Measurements from ENCODE around the gene PTOV1.

DNA sequence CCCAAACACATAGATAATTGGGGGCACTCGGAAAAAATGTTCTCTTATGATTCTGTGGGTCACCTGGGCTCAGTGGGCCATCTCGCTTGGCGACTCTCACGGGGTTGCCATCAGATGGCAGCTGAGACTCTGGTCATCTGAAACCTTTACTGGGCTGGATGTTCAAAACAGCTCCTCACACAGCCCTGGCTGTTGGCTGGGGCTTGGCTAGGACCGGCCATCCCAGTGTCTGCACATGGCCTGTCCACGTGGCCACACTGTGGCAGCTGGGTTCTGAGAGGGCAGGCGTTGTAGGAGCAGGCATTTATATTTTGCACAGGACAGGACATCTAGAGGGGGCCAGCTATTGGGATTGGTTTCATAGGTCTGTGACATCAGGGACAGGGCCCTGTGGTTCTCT lies 17.4 kb upstream of the PTOV1 start:
- TF ChIP-seq POLR2AphosphoS5 (IDR thresholded peaks at IDR 0.05): no peak
- TF ChIP-seq, protein P1, sequence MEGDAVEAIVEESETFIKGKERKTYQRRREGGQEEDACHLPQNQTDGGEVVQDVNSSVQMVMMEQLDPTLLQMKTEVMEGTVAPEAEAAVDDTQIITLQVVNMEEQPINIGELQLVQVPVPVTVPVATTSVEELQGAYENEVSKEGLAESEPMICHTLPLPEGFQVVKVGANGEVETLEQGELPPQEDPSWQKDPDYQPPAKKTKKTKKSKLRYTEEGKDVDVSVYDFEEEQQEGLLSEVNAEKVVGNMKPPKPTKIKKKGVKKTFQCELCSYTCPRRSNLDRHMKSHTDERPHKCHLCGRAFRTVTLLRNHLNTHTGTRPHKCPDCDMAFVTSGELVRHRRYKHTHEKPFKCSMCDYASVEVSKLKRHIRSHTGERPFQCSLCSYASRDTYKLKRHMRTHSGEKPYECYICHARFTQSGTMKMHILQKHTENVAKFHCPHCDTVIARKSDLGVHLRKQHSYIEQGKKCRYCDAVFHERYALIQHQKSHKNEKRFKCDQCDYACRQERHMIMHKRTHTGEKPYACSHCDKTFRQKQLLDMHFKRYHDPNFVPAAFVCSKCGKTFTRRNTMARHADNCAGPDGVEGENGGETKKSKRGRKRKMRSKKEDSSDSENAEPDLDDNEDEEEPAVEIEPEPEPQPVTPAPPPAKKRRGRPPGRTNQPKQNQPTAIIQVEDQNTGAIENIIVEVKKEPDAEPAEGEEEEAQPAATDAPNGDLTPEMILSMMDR (IDR thresholded peaks at IDR 0.05): no peak
